Measurements from ENCODE around the gene RNPC3.
"Not testable (repeated sequence)": the region's sequence is repeated elsewhere in the genome, so short reads cannot be mapped to it uniquely, and the experiment has no call there.

Gene RNPC3

DNA sequence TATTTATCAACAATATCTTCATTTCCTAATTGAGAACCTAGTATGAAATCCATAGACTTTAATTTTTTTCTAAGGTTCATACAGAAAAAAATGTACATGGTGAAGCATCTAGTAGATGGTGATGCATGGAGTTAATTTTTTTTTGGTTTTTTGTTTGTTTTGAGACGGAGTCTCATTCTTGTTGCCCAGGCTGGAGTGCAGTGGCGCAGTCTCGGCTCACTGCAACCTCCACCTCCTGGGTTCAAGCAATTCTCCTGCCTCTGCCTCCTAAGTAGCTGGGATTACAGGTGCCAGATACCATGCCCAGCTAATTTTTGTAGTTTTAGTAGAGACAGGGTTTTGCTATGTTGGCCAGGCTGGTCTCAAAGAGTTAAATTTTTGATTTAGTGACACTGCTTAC is 35.6 kb downstream of the RNPC3 start:
- not testable (repeated sequence) for DNase-seq

DNA sequence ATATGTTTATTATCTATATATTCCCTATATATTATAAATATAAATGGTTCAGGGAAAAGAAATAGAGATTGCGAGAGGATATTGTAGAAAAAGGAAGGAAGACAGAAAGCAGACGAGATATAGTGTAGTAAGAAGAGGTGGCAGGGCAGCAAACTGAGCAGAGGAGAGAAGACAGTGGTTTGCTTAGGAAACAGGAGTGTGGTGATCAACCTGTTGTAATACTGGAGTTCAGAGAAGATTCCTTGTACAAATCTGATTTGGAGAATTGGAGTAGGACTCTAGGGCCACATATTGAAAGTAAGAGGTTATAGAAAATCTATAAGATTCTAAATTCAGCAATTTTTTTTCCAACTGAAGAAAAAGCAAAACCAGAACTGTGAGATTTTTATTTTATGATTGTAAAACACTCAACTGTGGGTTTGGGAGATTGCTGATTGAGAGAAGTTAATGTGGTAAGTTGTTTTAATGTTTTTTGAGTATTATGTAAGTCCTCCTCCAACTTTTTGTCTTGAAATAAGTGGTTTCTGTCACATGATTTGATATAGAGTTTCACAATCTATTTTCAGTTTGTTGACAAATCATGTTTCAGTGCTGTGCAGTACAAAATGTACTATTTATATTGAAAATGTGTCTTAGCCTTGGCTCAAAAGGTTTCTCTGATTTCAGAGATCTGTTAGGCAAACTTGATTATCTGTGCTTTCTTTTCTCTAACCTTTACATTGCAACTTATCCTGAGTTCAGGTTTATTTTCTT is 36.3 kb downstream of the RNPC3 start:
- DNase-seq: no peak

DNA sequence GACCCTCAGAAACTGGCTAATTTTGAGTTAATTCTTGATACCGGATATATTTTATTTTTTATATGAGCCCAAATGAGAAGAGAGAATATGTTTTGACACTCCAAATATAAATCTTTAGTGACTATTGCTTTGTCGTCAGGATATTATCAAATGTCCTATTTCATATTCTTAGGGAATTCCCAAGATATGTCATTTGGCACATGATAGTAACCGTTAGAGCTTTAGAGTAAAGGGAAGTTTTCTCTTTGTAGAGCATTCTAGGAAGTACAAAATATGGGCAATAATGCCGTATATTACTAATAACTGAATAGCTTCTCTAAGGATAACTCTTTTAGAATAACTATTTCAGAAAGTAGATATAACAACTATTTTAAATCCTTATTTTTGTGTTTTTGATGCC is 37.6 kb downstream of the RNPC3 start:
- DNase-seq: no peak

DNA sequence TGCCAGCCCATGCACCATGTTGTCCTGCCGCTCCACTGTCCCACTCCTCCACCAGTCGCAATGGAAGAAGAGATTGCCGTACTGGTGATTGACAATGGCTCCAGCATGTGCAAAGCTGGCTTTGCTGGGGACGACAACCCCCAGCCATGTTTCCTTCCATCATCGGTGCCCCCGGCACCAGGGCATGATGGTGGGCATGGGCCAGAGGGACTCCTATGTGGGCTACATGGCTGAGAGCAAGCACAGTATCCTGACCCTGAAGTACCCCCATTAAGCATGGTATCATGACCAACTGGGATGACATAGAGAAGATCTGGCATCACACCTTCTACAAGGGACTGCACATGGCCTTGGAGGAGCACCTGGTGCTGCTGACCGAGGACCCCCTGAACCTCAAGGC is 44.0 kb downstream of the RNPC3 start:
- DNase-seq: no peak

DNA sequence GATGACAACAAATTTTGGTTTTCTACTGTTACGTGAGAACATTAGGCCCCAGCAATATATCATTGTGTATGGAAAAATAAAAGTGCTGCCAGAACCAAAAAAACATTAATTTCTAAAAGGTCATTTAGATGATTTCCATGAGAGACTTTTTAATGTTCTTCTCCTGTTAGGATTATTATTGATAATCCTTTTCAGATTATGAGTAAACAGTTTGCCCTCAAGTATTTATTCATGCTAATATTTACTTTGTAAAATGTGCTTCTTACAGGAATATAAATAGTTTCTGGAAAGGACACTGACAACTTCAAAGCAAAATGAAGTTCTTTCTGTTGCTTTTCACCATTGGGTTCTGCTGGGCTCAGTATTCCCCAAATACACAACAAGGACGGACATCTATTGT is 45.8 kb downstream of the RNPC3 start, which contains the start of gene AMY2B:
Gene AMY2B (plus strand): TSS at position 301 of the 400 bp plus-strand sequence. CDS start 14 bp downstream, at position 315.
- DNase-seq: not testable (repeated sequence)

DNA sequence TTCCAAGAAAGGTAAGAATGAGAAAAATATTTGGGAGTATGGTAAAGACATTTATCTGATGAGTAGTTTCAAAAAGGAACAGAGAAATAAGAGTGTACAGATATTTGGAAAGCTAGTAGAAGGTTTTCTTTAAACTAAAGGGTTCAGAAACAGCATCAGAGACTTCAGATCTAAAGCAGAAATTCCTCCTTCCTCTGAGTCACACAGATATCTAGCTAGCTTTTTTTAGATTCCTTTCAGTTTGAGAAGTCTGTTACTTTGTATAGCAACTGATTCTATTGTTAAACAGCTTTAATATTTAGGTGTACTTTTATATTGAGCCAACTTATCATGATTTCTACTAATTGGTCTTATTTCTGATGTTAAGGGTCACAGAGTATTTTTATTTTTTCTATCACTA is 50.6 kb downstream of the RNPC3 start:
- DNase-seq: no peak

DNA sequence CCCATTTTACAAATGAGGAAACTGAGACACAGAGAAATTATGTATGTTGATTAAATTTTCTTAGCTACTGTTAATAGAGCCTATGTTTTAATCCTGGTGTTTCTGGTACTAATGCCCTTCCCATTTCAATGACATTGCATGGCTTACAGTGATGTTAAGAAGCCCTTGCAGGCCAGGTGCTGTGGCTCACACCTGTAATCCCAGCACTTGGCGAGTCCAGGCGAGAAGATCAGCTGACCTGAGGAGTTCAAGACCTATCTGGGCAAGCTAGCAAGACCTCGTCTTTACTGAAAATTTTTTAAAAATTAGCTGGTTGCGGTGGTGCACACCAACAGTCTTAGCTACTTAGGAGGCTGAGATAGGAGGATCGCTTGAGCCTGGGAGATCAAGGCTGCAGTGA is 51.3 kb downstream of the RNPC3 start:
- DNase-seq: not testable (repeated sequence)

DNA sequence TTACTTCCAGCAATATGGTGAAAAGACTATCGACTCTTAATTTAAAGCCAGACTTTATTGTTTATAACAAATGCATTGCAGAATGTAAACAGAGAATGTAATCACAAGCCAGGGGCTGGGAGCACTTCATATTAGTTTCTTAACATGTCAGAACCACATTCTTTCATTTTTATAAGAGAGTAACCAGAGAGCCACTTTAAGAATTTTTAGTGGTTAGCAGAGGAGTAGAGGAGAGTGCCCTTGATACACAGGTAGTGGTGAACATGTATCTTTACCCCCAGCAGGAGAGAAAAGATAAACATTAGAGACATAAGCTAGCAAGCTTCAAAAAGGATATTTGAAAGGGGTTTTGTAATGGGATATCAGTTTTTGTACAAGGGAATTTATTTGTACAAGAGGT is 57.0 kb downstream of the RNPC3 start:
- no peak for DNase-seq

DNA sequence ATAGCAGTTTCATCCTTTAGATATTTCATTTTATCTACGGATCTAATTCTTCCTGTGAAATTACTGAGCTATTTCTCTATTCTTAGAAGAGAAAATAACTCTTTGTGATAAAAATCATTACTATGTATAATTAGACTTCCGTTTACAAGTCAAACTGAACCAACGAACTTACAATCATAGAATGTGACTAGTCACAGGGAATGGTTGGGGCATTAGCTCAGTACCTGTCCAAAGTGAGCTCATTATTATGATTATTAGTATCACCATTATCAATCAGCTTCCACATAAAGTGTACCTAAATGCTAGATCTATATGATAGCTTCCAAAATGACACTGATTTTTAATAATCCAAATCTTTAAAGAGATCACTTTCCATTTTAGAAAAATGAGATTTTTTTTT is 58.4 kb downstream of the RNPC3 start:
- no peak for DNase-seq

DNA sequence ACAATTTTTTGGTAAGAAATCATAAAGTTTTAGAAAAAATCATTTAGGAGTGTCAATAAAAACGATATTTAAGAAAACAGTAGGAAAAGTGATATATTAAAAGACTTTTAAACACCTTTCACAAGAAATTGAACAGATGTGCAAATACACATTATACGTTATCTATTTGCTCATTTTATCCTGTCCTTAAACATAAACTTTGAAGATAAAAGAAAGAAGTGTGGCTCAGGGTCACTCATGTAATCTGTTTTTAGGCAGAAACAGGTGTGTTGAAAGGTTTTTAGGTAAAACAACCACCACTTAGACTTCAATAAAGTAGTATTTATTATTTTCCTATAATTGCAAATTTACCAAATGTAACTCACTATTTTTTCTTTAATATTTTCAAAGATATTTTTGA is 59.0 kb downstream of the RNPC3 start:
- no peak for DNase-seq

DNA sequence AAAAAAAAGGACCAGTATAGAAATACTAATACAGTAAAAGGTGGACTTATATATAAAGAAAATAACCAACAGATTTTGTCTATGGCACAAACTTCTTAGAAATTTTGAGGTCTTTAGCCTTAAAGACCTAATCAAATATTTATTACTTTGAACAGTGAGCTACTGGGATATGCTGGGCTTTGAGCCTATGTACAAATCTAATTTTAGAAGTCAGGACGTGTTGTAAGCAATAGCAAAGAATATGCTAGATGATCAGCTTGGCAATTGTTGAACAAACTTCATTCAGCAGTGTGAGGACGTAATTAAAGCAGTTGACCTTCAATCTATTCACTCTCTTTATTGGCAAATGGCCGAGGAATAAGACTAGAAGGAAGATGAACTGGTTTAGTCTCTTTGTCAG is 77.2 kb downstream of the RNPC3 start:
- DNase-seq: not testable (repeated sequence)
